GM13976 (cell line): ENCODE data around the gene DDAH2.
A peak's percentile ranks its signal among the peaks of the same experiment; 100 is the strongest.

ENCODE experiments used
- DNase-seq: peaks from one replicate; pipeline ENCODE4 v3.0.0; 2012; ENCODE audit warnings: low spot score
- in situ Hi-C: fragments of 300-500 bp; cut with MboI; formaldehyde crosslinking; loops from one replicate; pipeline ENCODE4 v1.12.0; 2022; ENCODE audit warnings: low sequenced_read_pairs, mixed read lengths, inconsistent platforms; ENCODE audit not compliant: unreplicated experiment
- TF ChIP-seq, protein P1 (sequence below): IDR thresholded peaks from 2 replicates; pipeline ENCODE4 v1.5.1; 2012; ENCODE audit warnings: borderline replicate concordance, mild to moderate bottlenecking; ENCODE audit not compliant: insufficient read depth; ENCODE audit errors: extremely low read depth, missing control alignments, control extremely low read depth

DDAH2 gene

DNA sequence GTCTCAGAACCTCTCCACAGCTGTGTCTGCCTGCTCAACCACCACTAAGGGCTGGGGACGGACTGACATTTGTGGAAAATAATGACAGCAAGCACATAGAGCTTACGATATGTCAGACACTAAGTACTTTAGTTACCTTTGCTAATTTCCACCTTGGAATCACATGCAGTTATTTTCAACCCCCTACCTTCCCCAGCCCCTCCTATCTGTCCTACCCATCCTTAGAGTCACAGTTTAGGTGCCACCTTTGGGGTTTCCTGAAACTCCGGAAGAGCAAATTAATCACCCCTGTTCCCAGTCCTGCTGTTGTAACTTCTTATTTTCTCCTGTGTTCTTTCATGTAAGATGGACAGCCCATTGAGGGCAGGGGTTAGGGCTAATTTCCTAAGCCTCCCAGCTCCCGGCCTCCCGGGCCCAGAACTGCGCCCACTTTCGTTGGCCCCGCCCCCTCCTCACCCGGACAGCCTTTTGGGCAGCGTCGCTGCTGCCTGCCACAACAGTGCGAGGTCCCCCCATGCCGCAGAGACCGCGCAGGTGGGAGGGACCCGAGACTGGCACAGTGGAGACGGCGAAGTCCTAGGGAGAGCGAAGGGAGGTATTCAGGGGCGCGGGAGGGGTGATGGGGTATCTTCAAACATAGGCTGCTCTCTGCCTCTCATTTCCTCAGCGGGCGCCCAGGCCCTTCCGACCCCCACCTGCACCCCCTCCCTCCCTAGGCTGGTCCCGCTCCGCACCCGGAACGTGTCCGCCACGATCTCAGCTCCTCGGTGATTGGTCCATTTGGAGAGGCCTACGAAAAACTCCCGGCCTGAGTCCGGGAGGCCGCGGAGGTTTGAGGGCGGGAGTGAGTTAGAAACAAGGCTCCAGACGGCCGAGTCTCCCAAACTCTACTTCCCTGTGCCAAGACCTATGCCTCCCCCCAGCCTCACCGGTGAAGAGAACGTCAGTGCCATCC, 1.1 kb downstream of the DDAH2 start:
- in situ Hi-C loops, result no loop called here
- TF ChIP-seq, protein P1, sequence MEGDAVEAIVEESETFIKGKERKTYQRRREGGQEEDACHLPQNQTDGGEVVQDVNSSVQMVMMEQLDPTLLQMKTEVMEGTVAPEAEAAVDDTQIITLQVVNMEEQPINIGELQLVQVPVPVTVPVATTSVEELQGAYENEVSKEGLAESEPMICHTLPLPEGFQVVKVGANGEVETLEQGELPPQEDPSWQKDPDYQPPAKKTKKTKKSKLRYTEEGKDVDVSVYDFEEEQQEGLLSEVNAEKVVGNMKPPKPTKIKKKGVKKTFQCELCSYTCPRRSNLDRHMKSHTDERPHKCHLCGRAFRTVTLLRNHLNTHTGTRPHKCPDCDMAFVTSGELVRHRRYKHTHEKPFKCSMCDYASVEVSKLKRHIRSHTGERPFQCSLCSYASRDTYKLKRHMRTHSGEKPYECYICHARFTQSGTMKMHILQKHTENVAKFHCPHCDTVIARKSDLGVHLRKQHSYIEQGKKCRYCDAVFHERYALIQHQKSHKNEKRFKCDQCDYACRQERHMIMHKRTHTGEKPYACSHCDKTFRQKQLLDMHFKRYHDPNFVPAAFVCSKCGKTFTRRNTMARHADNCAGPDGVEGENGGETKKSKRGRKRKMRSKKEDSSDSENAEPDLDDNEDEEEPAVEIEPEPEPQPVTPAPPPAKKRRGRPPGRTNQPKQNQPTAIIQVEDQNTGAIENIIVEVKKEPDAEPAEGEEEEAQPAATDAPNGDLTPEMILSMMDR, result no peak
- no peak for DNase-seq

DNA sequence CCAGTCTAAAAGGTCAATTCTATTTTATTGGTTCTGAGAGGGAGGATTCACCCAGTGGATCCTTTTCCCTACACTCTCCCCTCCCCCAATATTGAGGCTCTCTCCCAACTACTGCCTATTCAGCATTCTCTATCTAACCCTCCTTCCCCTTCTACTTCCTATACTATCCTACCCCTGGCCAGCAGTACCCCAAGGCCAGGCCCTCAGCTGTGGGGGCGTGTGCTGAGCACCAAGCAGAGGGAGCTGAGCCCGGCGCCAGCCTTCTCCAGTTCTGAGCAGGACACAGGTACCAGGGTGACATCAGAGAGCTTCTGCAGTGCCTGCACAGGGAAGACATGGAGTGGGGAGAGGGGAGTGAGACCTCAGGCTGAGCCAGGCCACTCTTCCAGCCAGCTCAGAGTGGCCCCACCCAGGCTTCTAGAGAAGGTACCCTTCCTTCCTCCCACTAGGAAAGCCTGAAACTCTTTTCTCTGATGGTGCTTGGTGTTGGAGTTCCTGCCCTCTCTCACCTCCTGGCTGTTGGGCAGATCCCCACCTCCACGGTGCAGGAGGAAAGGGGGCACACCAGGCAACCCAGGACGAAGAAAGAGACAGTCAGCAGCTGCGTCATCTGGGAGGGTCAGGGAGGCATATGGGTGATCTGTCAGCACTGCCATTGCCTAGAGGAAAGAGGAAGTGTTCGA, 1.9 kb downstream of the DDAH2 start:
- TF ChIP-seq, protein P1, result no peak
- peak; percentile 84 for DNase-seq
- in situ Hi-C loops, result no loop called here

DNA sequence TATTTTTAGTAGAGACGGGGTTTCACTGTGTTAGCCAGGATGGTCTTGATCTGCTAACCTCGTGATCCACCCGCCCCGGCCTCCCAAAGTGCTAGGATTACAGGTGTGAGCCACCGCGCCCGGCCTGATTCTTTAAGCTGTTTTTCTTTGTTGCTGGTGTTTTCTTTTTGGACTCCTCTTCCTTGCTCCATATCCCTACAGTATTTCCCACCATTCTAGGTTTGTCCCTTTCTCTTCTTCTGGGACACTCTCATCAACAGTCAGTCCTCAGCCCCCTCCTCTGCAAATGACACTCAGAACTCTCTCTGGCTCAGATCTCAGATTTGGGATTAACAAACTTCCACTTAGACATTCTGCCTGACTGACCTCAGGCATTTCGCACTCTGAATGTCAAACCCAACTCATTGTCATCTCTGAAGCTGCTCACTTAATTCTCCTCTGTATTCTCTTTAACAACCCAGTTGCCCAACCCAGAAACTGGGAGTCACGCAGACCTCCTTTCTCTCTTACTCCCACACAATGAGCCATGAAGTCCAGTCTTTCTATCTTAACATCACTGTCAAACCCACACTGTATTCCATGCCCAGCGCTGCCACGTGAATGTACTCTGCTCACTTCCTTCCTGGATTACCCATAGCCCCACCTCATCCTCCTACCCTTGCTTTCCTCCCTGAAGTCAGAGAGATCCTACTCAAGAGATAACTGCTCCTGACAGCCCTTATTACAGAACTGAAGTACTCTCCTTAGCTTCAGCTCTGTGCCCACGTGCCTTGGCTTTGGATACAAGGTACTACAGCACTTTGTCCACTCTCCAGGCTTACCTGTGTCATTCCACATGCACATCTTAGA, 3.4 kb downstream of the DDAH2 start:
- in situ Hi-C loops, result no loop called here
- TF ChIP-seq, protein P1, result no peak
- DNase-seq, result no peak

DNA sequence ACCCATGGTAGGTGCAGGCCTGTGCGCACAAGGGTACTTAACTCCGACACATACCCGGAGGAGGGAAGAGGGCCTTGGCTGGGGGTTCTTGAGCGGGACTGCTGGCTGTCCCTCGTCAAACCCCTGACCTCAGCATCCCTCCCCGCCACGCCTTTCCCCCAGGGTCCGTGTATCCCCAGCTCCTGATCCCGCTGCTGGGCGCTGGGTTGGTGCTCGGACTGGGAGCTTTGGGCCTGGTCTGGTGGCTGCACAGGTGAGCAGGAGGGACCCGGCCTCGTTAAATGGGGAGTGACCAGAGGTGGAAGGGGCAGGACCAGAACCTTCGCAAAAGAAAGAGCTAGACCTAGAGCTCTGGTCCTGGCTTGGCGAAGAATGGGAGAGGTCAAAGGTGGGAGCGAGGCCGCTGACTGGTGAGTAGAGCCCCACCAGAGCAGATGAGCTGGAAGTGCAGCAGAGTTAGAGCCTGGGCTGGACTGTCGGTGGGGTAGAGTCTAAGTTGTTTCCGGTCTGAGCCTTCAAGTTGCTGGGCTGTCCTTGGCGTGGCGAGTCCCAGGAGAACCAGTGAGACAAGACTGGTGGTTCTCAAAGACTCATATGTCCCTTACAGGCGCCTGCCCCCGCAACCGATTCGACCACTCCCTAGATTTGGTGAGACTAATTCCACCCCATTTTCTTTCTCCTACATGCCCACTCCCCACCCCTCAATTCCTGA, 5.0 kb downstream of the DDAH2 start:
- in situ Hi-C loops, result no loop called here
- no peak for DNase-seq
- TF ChIP-seq, protein P1, result no peak

DNA sequence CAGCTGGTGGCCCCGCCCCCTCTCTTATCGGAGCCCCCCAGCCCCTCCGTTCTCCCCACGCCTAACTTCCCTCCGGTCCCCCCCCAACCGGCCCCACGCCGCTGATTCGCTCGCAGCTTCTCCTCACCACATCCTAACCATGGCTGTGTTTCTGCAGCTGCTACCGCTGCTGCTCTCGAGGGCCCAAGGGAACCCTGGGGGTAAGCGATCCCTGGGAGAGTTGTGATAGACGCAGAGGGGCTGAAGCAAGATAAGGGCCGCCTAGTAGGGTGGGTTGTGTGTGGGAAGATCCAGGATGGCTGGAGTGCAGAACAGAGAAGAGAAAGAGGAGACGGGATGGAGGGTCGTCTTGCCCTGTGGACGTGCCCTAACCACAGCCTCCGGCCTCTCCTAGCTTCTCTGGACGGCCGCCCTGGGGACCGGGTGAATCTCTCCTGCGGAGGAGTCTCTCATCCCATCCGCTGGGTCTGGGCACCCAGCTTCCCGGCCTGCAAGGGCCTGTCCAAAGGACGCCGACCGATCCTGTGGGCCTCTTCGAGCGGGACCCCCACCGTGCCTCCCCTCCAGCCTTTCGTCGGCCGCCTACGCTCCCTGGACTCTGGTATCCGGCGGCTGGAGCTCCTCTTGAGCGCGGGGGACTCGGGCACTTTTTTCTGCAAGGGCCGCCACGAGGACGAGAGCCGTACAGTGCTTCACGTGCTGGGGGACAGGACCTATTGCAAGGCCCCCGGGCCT, 5.7 kb downstream of the DDAH2 start, which contains the start of gene MPIG6B:
MPIG6B (plus strand) TSS at position 129 of the 735 bp plus-strand sequence; CDS start at position 140, 11 bp downstream.
- no peak for DNase-seq
- TF ChIP-seq, protein P1, result no peak
- in situ Hi-C loops, result no loop called here
